Measurements from ENCODE around the gene KBTBD4. TPM values are rescaled to one million over a fixed set of nuclear protein-coding genes. Genes with fewer than 3 reads are reported as not detected.
A peak's percentile ranks its signal among the peaks of the same experiment; 100 is the strongest.

KBTBD4 gene
- total and polyA plus RNA-seq, 2 of the 13 experiments (the other 11 are each of a cell fraction or from before 2014, with no cell fraction given), result 8.5 to 12.8 TPM

DNA sequence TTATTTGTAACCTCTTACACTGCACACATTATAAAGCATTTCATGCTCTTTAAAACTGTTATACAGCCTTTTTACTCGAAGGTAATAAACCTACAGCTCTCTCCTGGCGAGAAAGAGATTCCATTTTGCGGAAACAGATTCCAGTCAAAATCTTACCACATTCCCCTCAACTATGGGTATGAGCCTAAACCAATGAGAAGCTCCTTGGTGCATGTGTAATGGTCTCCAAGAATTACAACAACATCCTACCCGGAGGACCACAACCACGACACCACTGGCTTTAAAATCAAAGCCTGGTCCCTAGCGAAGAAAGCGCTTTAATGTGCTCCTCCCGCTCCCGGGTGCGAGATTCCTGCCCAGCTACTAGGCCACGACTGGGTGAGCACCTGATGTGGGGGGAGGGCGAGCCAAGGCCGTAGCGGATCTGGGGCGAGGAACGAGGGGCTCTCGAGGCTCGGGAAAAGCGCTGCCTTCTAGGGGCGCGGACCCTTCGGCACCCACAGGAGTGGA, 26.7 kb downstream of the KBTBD4 start (continued):
- TF ChIP-seq, protein P1, sequence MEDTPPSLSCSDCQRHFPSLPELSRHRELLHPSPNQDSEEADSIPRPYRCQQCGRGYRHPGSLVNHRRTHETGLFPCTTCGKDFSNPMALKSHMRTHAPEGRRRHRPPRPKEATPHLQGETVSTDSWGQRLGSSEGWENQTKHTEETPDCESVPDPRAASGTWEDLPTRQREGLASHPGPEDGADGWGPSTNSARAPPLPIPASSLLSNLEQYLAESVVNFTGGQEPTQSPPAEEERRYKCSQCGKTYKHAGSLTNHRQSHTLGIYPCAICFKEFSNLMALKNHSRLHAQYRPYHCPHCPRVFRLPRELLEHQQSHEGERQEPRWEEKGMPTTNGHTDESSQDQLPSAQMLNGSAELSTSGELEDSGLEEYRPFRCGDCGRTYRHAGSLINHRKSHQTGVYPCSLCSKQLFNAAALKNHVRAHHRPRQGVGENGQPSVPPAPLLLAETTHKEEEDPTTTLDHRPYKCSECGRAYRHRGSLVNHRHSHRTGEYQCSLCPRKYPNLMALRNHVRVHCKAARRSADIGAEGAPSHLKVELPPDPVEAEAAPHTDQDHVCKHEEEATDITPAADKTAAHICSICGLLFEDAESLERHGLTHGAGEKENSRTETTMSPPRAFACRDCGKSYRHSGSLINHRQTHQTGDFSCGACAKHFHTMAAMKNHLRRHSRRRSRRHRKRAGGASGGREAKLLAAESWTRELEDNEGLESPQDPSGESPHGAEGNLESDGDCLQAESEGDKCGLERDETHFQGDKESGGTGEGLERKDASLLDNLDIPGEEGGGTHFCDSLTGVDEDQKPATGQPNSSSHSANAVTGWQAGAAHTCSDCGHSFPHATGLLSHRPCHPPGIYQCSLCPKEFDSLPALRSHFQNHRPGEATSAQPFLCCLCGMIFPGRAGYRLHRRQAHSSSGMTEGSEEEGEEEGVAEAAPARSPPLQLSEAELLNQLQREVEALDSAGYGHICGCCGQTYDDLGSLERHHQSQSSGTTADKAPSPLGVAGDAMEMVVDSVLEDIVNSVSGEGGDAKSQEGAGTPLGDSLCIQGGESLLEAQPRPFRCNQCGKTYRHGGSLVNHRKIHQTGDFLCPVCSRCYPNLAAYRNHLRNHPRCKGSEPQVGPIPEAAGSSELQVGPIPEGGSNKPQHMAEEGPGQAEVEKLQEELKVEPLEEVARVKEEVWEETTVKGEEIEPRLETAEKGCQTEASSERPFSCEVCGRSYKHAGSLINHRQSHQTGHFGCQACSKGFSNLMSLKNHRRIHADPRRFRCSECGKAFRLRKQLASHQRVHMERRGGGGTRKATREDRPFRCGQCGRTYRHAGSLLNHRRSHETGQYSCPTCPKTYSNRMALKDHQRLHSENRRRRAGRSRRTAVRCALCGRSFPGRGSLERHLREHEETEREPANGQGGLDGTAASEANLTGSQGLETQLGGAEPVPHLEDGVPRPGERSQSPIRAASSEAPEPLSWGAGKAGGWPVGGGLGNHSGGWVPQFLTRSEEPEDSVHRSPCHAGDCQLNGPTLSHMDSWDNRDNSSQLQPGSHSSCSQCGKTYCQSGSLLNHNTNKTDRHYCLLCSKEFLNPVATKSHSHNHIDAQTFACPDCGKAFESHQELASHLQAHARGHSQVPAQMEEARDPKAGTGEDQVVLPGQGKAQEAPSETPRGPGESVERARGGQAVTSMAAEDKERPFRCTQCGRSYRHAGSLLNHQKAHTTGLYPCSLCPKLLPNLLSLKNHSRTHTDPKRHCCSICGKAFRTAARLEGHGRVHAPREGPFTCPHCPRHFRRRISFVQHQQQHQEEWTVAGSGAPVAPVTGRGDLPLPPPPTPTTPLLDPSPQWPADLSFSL (CRISPR knock-in tag; IDR thresholded peaks at IDR 0.05), result no peak
- TF ChIP-seq BCL6 (CRISPR knock-in tag; IDR thresholded peaks at IDR 0.05) (no peak), ZBTB7A (CRISPR knock-in tag; IDR thresholded peaks at IDR 0.05) (peak; percentile 49; the same call in 1 of the 2 replicates), FLYWCH1 (CRISPR knock-in tag; IDR thresholded peaks at IDR 0.05) (no peak), RFX3 (CRISPR knock-in tag; IDR thresholded peaks at IDR 0.05) (no peak), ZMAT3 (CRISPR knock-in tag; conservative IDR thresholded peaks at IDR 0.05) (no peak), NPAS2 (CRISPR knock-in tag; IDR thresholded peaks at IDR 0.05; ENCODE audit: borderline replicate concordance) (no peak), KAT8 (CRISPR knock-in tag; IDR thresholded peaks at IDR 0.05) (no peak), ZNF552 (CRISPR knock-in tag; IDR thresholded peaks at IDR 0.05; ENCODE audit: borderline replicate concordance) (no peak), SIN3A (IDR thresholded peaks at IDR 0.05; ENCODE audit: borderline replicate concordance, low read depth, low read length) (no peak), ZBTB3 (CRISPR knock-in tag; IDR thresholded peaks at IDR 0.05; ENCODE audit: borderline replicate concordance, low read depth) (no peak), GZF1 (CRISPR knock-in tag; IDR thresholded peaks at IDR 0.05) (no peak), ZNF7 (CRISPR knock-in tag; IDR thresholded peaks at IDR 0.05) (no peak), TP53 (CRISPR knock-in tag; conservative IDR thresholded peaks at IDR 0.05) (no peak), IKZF4 (CRISPR knock-in tag; IDR thresholded peaks at IDR 0.05; ENCODE audit: borderline replicate concordance, low read depth, not compliant biosample characterization) (no peak), ZNF30 (CRISPR knock-in tag; IDR thresholded peaks at IDR 0.05) (no peak), SAFB2 (CRISPR knock-in tag; IDR thresholded peaks at IDR 0.05; ENCODE audit: borderline replicate concordance, low read depth) (no peak), ZNF251 (CRISPR knock-in tag; IDR thresholded peaks at IDR 0.05) (no peak)
- TF ChIP-seq, protein P2, sequence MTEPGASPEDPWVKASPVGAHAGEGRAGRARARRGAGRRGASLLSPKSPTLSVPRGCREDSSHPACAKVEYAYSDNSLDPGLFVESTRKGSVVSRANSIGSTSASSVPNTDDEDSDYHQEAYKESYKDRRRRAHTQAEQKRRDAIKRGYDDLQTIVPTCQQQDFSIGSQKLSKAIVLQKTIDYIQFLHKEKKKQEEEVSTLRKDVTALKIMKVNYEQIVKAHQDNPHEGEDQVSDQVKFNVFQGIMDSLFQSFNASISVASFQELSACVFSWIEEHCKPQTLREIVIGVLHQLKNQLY (CRISPR knock-in tag; IDR thresholded peaks at IDR 0.05), result no peak
- TF ChIP-seq, protein P3, sequence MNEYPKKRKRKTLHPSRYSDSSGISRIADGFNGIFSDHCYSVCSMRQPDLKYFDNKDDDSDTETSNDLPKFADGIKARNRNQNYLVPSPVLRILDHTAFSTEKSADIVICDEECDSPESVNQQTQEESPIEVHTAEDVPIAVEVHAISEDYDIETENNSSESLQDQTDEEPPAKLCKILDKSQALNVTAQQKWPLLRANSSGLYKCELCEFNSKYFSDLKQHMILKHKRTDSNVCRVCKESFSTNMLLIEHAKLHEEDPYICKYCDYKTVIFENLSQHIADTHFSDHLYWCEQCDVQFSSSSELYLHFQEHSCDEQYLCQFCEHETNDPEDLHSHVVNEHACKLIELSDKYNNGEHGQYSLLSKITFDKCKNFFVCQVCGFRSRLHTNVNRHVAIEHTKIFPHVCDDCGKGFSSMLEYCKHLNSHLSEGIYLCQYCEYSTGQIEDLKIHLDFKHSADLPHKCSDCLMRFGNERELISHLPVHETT (CRISPR knock-in tag; conservative IDR thresholded peaks at IDR 0.05), result no peak
